Forelimb muscle (tissue), 1 donor: ENCODE measurements around the gene STK4. TPM values are rescaled to one million over a fixed set of nuclear protein-coding genes. Genes with fewer than 3 reads are reported as not detected.

Source experiments
- DNase-seq: peaks from one replicate; pipeline ENCODE4 v3.0.0-alpha.2; 2013; ENCODE audit warnings: low read depth
- polyA plus RNA-seq: library from polyadenylated mRNA; unstranded; fragments of 120-200 nt; gene quantifications from one replicate; pipeline ENCODE4 v1.2.1, GENCODE V29; 2013; ENCODE audit not compliant: insufficient read length

Gene STK4
- polyA plus RNA-seq, result 9.3 TPM

DNA sequence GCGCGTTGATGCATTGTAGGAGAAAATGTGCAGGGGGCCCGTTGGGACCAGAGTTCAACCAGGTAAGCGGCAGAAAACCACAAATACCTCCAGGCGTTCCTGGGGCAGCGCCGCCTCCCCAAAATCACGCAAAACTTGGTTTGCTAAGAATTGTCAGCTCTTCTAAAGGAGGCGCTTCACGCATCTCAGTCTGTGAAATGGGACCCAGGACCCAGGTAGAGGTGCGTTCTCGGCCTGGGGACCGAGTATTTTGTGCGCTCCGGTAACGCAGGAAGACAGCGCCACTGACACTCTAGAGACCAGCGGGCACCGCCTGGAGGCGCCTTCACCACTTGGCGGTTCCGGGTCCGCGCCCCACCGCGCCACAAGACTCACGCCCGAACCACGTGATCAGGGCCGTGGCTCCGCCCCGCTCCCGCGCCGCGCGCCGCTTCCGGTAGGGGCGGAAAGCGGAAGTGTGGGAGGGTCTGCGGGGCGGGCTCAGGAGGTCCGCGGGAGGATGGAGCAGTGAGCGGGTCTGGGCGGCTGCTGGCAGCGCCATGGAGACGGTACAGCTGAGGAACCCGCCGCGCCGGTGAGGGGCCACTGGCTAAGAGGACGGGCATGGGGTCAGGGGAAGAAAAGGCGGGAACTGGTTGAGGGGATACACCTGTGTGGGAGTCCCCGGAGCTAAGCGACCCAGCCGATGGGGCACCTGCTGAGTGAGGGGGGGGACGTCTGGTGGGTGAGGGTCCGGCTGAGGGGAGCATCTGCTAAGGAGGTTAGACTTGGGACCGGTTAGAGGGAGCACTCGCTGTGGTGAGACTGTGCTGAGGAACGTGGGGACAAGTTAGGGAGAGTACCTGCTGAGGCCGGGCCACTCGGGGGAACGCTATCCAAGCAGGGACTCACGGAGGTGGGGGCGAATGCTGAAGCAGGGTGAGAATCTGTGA is at the start of gene STK4:
STK4 (plus strand) TSS at position 483 of the 932 bp plus-strand sequence; CDS start at position 540, 57 bp downstream.
- peak; percentile 75 for DNase-seq

DNA sequence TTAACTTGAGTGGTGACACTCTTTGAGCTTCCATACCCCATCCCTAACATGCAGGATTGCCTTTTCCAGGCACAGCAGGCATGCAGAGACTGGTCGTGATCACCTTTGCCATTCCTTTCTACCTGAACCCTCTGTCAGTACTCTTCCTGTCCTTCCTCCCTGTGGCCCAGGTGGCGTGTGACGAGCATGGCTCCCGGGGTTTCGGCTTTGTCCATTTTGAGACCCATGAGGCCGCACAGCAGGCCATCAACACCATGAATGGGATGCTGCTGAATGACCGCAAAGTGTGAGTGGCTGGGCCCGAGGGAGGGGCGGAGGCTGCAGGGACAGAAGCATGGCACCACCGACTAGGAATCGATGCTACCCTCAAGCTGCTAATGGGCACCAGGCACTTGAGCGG is 49.7 kb upstream of the STK4 start:
- no peak for DNase-seq

DNA sequence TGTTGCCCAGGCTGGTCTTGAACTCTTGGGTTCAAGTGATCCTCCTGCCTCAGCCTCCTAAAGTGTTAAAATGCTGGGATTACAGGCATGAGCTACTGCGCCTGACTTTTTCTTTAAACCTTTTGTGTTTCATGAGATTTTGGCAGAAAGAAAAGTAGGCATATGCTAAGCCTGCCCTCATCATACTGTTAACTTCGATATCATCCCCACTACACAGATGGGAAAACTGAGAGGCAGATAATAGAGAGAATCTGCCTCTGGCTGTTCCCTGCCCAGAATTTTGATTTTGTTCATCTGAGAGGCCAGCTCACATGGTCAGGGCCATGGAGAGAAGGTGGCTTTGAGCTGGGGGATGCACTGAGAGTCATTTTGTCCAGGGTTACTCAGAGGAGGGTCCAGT is 48.9 kb upstream of the STK4 start:
- DNase-seq, result no peak

- DNase-seq, result no peak
Measured at GRCh38 chr20:44918342-44918741, 48.0 kb upstream of the STK4 start.

- no peak for DNase-seq
Measured at GRCh38 chr20:44918761-44919160, 47.6 kb upstream of the STK4 start.

GRCh38 chr20:44921447-44921846 is 44.9 kb upstream of the STK4 start:
- DNase-seq, result no peak

DNA sequence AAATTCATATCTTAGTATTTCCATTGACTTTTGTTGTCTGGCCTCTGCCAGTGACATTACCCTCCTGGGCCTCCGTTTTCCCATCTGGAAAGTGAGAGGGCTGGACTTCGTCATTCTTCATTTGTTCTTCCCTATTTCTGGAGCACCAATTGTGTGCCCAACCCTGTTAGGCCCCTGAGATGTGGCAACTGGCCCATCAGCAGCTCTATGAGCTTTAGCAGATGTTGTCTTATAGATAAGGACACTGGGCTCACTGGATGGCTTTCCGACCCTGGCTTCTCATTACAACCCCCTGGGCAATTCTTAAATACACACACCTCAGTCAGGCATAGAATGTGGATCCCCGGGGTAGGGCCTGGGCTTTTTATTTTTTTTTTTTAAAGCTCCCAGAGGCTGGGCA is 41.8 kb upstream of the STK4 start:
- no peak for DNase-seq

DNA sequence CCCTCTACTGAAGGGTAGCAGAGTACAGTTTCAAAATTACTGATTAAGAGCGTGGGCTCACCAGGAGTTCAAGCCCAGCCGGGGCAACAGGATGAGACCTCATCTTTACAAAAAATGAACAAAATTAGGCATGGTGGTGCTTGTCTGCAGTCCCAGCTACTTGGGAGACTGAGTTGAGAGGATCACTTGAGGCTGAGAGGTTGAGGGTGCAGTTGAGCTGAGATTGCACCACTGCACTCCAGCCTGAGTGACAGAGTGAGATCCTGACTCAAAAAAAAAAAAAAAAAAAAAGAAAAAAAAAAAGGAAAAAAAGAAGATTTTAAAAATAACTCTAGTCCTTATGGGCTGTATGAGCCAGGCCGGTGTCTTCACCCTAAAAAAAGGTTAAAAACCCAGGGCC is 37.7 kb upstream of the STK4 start:
- DNase-seq, result no peak

- no peak for DNase-seq
Measured at GRCh38 chr20:44930517-44931168, 35.7 kb upstream of the STK4 start.

DNA sequence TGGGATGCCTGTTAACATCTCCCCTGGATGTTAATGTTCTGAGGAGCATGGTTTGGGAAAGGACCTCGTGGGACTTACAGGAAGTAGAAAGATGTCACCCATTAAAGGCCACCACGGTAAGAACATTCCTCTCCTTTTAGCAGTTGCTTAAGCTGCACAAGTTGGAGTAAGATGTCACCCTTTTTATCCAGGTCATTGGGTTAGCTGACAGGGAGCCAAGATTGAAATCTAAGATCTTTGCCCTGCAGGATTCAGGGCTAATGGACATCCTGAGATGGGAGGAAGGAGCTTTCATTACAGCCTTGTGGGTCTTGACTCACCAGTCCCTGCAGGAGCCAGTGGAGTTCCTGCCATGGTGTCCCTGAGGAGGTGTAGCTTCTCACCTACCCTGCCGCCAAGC is 34.4 kb upstream of the STK4 start:
- DNase-seq, result no peak

DNA sequence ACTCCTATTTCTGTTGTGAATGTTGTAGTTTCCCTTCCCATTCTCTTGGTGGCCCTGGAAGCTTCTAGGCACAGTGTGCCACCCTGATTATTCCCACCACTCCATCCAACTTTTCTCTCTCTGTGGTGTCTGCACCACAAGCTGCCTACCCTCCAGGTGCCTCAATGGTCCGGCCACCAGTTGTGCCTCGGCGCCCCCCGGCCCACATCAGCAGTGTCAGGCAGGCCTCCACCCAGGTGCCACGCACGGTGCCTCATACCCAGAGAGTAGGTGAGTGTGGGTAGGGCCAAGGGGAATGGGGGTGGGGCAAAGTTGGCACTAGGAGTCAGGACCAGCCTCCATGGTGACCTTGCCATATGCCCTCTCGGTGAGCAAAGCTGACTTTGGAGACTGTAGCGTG is 33.4 kb upstream of the STK4 start:
- DNase-seq, result no peak

- no peak for DNase-seq
Measured at GRCh38 chr20:44936510-44936909, 29.8 kb upstream of the STK4 start.

DNA sequence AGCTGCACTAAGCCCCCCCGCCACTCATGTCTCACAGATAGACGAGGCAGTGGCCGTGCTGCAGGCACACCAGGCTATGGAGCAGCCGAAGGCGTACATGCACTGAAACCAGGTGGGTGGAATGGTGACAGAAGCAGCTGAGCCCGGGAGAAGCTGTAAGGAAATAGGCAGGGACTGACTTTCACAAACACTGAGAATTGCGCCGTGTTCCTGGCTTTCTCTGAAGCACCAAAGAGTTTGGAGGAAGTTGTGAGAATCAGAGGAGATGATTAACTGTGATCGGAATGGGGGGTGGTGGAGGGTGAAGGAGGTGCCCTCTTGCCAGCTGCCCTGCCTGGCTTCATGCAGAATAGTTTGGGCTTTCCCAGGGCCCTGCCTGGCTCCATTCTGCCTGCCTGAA is 27.7 kb upstream of the STK4 start:
- DNase-seq, result no peak

DNA sequence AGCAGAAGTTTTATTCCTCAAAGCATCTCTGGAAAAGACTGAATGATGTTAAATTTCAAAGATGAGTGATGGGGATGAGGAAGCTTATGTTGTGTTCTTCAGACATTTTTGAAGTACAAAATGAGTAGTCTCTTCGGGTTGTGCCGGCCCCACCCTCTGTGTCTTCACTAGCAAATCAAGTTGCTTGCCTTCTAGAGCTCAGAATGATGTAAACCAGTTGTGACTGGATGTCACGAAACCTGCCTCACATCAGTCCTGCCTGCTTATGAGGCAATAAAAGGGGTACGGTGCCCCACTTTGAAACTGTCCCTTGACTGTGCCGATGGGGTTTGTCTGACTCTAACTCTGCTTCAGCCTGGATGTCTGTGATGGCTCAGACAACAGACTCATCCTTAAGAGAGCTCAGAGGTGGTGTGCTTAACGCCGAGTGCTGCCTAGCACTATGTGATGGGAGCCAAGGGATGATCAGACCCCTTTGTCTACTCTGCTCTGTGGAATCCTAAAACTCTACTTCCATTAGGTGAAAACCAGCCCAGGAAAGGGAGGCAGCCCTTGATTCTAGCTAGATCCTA is 25.1 kb upstream of the STK4 start:
- no peak for DNase-seq

DNA sequence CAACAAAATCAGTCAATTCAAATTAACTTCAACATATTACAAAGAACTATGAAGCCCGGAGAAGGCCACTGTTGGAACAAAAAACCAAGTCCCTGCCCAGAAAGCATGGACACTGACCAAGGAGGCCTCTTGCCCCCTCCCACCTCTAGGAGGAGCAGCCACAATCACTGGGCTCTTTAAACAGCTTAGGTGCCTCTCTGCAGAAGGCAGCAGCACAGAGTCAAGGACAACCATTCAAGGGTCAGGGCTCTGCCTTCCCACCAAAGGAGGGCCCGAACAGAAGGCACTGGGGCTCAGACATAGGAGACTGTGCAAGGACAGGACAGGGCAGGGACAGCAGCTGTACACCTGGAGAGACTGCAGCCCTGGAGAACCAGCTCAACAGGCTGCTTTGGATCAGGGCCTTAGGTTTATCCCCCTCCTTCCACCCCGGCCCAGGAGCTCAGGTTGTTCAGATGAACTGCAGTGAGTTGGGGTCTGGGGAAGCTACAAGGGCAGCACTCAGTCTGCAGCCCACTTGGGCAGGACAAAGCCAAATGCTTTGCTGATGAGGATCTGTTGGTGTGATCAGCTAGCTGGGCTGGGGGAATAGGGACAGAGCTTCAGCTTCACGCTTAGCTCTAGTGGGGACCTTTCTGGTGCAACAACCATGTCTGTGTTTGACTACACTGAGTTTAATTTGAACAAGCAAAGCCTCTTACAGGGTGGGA is 23.9 kb upstream of the STK4 start:
- no peak for DNase-seq

DNA sequence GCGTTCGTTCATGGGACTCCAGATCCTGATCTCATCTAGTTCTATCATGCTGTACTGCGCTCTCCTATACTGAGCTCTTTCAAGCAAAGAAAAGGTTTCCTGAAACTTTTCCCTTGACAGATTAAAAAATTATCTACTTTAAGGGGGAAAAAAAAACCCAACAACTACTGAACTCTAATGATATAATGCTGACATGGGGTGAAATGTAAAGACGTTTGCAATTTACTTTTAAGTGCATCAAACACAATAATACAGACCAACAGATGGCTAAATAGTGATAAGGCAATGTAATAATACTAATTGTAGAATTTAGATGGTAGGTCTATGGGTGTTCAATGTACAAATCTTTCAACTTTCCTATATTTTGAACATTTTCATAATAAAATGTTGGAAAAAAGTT is 22.5 kb upstream of the STK4 start:
- DNase-seq, result no peak

- no peak for DNase-seq
Measured at GRCh38 chr20:44945261-44945660, 21.1 kb upstream of the STK4 start.

GRCh38 chr20:44946271-44946852 is 19.9 kb upstream of the STK4 start:
- DNase-seq, result no peak

GRCh38 chr20:44948107-44948506 is 18.2 kb upstream of the STK4 start:
- no peak for DNase-seq

DNA sequence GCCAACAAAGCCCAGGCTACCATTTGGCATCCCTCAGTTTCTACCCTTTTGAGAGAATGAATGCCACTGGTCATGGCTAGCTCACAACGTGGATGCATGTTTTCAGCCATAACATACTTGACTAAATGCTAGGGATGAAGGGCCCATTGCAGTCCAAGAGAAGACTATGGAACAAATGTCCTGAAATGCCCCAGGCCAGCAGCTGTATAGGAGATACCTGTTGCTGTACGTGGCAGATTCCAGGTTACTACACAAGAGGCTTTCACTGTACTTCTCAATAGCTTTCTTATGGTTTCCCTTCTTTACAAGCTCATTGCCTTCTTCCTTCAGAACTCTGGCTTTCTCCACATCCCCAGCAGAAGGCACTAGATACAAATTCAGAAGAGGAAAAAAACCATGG is 17.8 kb upstream of the STK4 start:
- no peak for DNase-seq

DNA sequence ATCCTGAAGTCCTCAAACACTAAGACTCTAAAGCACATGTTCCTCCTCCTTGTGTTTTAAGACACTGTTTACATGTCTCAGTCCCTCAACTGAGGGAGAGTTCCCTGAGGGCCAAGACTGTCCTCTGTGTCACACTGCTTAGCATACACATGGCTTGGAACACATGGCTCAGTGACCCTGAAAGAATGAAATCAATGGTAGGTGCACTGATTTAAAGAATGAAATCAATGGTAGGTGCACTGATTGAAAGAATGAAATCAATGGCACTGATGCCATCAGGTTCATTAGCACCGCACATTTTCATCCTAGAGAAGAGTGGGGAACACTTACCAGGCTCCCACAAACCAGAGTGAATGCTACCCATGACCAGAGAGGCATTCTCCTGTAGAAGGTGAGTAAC is 15.9 kb upstream of the STK4 start:
- no peak for DNase-seq

DNA sequence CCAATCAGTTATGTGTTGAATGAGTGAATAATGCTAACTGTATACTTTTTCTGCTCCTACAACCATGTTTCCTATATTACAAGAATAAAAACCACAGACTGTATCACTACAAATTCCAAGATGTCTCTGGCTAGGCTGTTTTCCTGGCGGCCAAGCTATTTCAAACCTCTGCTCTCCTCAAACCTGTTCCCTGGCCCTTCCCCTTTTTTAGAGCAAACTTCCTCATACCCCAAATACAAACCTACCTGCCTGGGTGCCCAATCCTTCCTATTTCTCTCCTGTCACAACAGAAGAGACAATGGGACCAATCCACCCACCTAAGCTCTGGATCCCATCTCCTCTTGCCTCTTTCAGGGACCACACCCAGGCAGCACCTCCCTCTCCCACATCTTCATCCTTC is 13.6 kb upstream of the STK4 start:
- no peak for DNase-seq
